Fibroblast of lung (primary cell): ENCODE results near the gene RPP30.

Source experiments
- CTCF ChIP-seq, 2 donors: IDR thresholded peaks in 1 of 2; conservative IDR thresholded peaks in 1 of 2; 1 replicate in 1 of 2; 2 replicates in 1 of 2; pipeline ENCODE4 v1.5.1; 2011 to 2012; ENCODE audit warnings: low read length in 2 of 2, control low read depth in 1 of 2, inconsistent platforms in 1 of 2, low read depth in 1 of 2, mild to moderate bottlenecking in 1 of 2
- EZH2 ChIP-seq: IDR thresholded peaks from 2 replicates; pipeline ENCODE4 v1.5.1; 2012; ENCODE audit warnings: low read length, control low read depth, mild to moderate bottlenecking; ENCODE audit errors: missing control alignments

DNA sequence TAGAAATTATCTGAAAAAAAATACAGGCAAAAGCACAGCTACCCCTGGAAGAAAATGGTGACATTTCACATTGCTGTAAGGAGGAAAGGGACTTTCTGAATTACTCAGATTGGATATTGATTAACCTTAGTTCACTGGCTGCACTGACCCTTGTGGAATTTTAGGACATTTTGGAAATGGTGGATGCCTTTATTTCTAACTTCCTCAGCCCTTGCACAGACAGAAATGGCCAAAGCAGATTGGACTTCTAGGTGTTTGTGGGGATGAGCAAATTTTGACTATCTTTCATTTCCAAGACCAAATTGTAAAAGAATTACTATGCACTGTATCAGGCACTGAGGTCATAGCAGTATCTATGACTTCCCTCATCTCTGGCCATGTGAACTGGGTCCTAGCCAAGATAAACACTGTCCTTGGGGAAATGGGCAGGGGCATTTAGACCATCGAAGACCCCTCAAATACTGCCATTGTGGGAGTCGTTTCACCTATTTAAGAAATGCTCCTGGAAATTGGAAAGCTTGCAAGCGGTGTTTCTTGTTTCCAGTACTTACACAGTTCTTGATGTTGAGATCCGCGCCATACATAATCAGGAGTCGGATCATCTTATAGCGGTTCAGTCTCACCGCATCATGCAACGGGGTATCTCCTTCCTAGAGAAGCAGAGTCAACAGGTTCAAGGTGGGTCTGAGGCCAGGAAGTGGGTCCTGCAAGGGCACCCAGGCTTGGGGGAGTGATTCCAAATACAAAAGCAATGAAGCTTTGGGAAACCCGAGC, 43.4 kb downstream of the RPP30 start:
- TF ChIP-seq CTCF (conservative IDR thresholded peaks at IDR 0.05 in 1 of 2, IDR thresholded peaks at IDR 0.05 in 1 of 2; ENCODE audit: low read depth in 1 of 2, low read length in 2 of 2), result no peak
- no peak for TF ChIP-seq EZH2
